ENCODE results near the gene OPCML. TPM values are rescaled to one million over a fixed set of nuclear protein-coding genes. Genes with fewer than 3 reads are reported as not detected.
A peak's percentile ranks its signal among the peaks of the same experiment; 100 is the strongest.

Gene OPCML
- total and polyA plus RNA-seq, 2 experiments from 2014 or later: 1.2 to 4.4 TPM

GRCh38 chr11:132755934-132756333 is 776.4 kb downstream of the OPCML start:
- no peak overlapping the region for H2AFZ ChIP-seq
- Mint-ChIP-seq H3K27ac (no peak overlapping the region), H3K4me1 (peaks cover 20% of the 10 kb centered on the region), H3K9me3 (peaks cover 7% of the 10 kb centered on the region), H3K27me3 (ENCODE audit: insufficient read depth, low read depth, poor library complexity) (no peaks in the 10 kb centered on the region), H3K4me3 (no peak overlapping the region), H3K36me3 (ENCODE audit: low read depth) (peaks cover 8% of the 10 kb centered on the region; the same call in 2 of the 3 replicates)
- peaks cover 10% of the 10 kb centered on the region; the same call in 1 of the 2 replicates for H3K9me2 ChIP-seq (ENCODE audit: insufficient read depth)
- H3F3A ChIP-seq (replicated peaks; ENCODE audit: low read depth): no peaks in the 10 kb centered on the region
- peaks cover 21% of the 10 kb centered on the region for H3K4me1 ChIP-seq (ENCODE audit: insufficient read depth)
- no peaks in the 10 kb centered on the region; the same call in 1 of the 2 replicates for H3K36me3 ChIP-seq (ENCODE audit: insufficient read depth)
- no peaks in the 10 kb centered on the region for H3K27me3 ChIP-seq (ENCODE audit: insufficient read depth)
- no peak overlapping the region for H3K4me2 ChIP-seq
- no peak overlapping the region for H3K27ac ChIP-seq (ENCODE audit: low read depth)
- no peaks in the 10 kb centered on the region for H4K20me1 ChIP-seq (replicated peaks; ENCODE audit: insufficient read depth)
- H3K4me3 ChIP-seq: no peak overlapping the region
- DNase-seq (ENCODE audit: low spot score): no peak
- no peak for TF ChIP-seq CREB1 (CRISPR knock-in tag; IDR thresholded peaks at IDR 0.05; ENCODE audit: low read depth)
- no peak for TF ChIP-seq POLR2AphosphoS5 (IDR thresholded peaks at IDR 0.05; ENCODE audit: low read depth)
- no peak for ATAC-seq
- no peaks in the 10 kb centered on the region for H3K79me2 ChIP-seq (replicated peaks; ENCODE audit: insufficient read depth)

- Histone ChIP-seq H3K9me2 (ENCODE audit: insufficient read depth) (peaks cover 13% of the 10 kb centered on the region; the same call in 1 of the 2 replicates), H3K36me3 (ENCODE audit: insufficient read depth) (no peaks in the 10 kb centered on the region; the same call in 1 of the 2 replicates), H2AFZ (no peak overlapping the region), H3K4me3 (no peak overlapping the region), H4K20me1 (replicated peaks; ENCODE audit: insufficient read depth) (no peaks in the 10 kb centered on the region), H3K4me1 (ENCODE audit: insufficient read depth) (peaks cover 21% of the 10 kb centered on the region), H3K27me3 (ENCODE audit: insufficient read depth) (no peaks in the 10 kb centered on the region), H3K4me2 (0 out of 2 replicates have a peak overlapping the region, but pooled peaks have one; percentile 25), H3F3A (replicated peaks; ENCODE audit: low read depth) (no peaks in the 10 kb centered on the region), H3K27ac (ENCODE audit: low read depth) (no peak overlapping the region), H3K79me2 (replicated peaks; ENCODE audit: insufficient read depth) (no peaks in the 10 kb centered on the region)
- H3K9me3 Mint-ChIP-seq: peaks cover 4% of the 10 kb centered on the region; the same call in 2 of the 3 replicates
- H3K36me3 Mint-ChIP-seq (ENCODE audit: low read depth): peaks cover 6% of the 10 kb centered on the region; the same call in 2 of the 3 replicates
- H3K4me3 Mint-ChIP-seq: no peak overlapping the region
- peaks cover 2% of the 10 kb centered on the region for H3K27me3 Mint-ChIP-seq (ENCODE audit: insufficient read depth, low read depth, poor library complexity)
- no peak for ATAC-seq
- no peak for DNase-seq (ENCODE audit: low spot score)
- H3K4me1 Mint-ChIP-seq: peaks cover 20% of the 10 kb centered on the region
- no peak overlapping the region for H3K27ac Mint-ChIP-seq
- TF ChIP-seq ZNF331 (CRISPR knock-in tag; IDR thresholded peaks at IDR 0.05; ENCODE audit: low read depth) (no peak), ETS1 (IDR thresholded peaks at IDR 0.05) (no peak), NANOG (IDR thresholded peaks at IDR 0.05; ENCODE audit: borderline replicate concordance) (no peak), CREB1 (CRISPR knock-in tag; IDR thresholded peaks at IDR 0.05; ENCODE audit: low read depth) (no peak), CTCF (conservative IDR thresholded peaks at IDR 0.05; ENCODE audit: low read depth in 2 of 2) (no peak), JUNB (IDR thresholded peaks at IDR 0.05; ENCODE audit: unreplicated experiment) (no peak), EZH2phosphoT487 (IDR thresholded peaks at IDR 0.05; ENCODE audit: unreplicated experiment) (no peak), EZH2 (IDR thresholded peaks at IDR 0.05; ENCODE audit: low read depth, unreplicated experiment) (no peak), ZNF114 (CRISPR knock-in tag; IDR thresholded peaks at IDR 0.05) (no peak), ZNF462 (CRISPR knock-in tag; IDR thresholded peaks at IDR 0.05) (no peak), STAT1 (IDR thresholded peaks at IDR 0.05; ENCODE audit: unreplicated experiment) (no peak)
Observed at GRCh38 chr11:132751516-132752250, 780.6 kb downstream of the OPCML start.

Measured in GM23338 (cell line).